ENCODE measurements around the gene FSIP1.

Gene FSIP1

DNA sequence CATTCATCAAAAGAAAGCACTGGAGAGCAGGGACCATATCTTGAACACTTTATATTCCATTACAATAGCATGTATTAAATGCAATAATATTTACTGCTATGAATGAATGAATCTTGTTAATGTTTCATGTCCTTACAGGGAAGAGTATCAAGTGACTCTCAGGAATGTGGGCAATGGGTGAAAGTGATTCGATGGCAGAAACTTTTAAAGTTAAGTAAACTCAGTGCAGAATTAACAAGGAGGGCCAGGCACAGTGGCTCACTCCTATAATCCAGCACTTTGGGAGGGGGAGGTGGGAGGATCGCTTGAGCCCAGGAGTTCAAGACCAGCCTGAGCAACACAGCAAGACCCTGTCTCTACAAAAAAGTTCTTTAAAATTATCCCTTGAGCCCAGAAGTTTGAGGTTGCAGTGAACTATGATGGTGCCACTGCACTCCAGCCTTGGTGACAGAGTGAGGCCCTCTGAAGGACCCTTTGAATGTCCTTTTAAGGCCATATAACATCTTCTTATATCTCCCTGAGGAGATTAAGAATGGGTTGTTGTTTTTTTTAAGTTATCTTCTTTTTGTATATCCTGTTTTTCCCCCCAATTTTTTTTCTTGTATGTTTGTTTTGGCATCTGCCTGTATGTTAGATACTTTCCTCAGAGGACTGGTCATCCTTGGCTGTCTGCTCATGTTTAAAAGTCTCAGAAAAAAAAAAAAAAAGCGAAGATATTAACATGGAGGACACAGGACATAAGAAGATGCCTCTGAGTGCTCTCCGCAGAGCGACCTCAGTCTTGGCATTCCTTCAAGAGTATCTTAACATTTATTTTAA lies 9.6 kb upstream of the FSIP1 start:
- no peak for DNase-seq

DNA sequence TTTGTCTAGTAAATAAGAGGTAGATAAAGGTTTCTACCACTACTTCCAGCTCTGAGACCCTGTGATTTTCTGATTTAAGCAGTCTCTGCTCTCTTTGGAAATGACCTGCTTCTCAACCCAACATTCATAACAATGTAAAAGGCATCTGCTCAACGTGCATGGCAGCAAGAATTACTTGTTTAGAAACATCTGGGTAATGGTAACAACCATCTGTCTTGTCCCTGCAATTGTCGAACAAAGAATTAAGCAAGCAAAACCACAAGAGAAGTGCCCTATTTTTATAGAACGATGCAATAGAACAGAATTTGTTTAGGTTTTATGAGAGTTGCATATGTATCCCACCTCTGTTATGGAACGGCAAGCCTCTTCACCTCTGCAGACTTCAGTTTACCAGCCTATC lies 7.1 kb upstream of the FSIP1 start:
- no peak for DNase-seq

DNA sequence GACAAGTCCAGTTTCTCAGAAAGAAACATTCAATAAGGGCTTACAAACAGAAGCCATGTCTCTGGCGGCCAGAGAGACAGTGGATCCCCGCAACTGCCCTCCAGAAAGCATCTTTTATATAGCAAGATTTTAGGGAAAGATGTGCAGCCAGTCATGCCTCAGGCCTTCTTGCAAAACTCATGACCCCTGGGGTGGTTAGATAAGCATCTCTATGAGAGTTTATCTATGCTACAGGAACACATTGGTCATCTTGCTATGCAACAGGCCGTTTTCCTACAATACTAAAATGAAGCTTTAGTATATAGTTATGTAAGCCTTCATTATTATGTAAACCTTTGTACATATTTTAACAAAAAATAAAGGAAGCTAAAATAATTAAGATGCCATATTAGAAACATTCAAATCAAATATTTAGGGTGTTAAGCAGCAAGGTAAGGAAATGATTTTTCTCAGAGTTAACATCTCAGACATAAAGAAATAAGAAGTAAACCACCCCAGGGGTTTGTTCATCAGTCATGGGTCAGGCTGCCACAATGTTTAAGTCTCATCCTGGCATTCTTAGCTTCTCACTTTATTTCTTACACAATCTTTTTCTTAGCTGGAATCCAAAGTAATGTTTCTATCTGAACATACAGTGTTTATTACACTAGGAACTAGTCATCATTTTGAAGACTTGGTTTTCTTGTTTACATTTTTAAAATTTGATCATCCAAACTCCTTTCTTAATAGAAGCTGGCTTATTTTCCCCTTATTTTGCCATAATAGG lies 6.3 kb upstream of the FSIP1 start:
- DNase-seq, result no peak

DNA sequence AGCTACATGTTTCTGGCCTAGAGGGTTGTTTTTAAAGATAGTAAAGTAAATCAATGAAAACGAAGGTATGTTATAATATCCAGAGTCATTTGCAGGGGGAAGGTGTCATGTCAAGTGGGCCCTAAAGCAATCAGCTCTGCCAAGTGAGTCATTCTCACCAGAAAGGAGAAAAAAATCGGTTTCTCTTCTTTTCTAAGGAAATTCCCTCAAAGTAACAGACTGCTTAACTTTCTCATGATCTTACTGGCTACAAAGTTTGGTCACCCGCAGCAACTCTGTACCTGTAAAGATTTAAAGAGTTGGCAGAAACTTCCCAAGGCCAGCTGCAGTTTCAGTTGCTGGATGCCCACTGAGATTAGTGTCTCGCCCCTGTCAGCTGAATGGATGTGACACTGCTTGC lies 5.5 kb upstream of the FSIP1 start:
- no peak for DNase-seq

DNA sequence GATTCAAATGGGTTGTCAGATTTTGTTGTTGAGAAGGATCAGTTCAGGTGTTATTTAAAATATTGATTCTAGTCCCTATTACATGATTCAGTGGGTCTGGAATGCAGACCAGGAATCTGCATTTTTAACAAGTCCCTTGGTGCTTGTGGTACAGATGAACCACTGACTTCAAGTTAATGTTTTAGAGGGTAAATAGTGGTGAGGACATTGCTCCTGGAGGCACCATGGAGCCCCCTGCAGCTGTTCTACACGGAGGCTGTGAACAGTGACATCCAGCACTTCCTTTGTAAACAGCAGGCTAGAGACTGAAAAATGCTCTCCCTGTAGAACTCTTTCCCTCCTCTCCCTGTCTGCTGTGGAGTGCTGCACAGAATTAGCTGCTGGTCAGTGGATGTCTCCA lies 4.8 kb upstream of the FSIP1 start:
- DNase-seq, result no peak

DNA sequence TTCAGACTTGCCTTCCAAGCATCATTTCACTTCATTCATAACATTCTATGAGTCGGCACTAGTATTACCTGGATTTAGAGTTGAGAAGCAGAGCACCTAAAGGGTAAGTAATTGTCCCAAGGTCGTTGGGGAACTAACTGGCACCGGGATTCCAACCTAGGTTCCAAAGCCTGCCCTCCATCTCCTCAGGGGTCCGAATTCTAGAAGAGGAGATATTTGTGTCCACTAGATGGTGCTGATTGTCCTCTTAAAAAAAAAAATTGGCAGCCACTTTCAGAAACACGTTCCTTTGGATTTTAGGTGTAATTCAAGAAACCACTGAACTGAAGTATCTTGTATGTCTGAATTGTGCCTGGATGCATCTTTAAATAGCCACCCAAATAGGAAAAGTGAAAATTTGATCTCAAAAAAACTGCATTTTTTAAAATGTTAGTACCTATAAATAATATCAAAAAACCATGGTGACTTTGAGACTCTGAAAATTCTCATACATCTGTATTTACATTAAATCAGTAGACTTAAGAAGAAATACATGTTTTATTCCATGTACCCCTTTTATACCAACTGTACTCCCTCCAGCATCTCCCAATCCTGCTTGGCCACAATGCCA lies 3.9 kb upstream of the FSIP1 start:
- peak; percentile 15 for DNase-seq

DNA sequence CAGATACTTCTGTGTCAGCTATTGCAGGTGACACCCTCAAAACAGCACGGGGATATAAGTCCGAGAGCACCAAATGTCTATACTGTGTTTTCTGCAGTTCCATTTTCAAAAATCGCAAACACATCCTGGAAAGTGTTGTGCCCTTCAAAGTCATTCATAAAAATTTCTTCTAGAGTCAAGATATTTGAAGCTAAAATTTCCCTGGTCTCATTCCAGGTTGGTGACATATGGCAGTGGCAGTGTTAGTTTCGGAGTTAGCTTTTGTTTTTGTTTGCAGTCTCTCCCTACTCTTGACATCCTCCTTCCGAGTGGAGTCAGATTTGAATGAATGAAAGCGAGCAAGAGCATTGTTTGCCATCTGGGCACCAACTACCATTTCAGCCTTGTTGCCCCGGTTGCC lies 3.2 kb upstream of the FSIP1 start:
- no peak for DNase-seq

DNA sequence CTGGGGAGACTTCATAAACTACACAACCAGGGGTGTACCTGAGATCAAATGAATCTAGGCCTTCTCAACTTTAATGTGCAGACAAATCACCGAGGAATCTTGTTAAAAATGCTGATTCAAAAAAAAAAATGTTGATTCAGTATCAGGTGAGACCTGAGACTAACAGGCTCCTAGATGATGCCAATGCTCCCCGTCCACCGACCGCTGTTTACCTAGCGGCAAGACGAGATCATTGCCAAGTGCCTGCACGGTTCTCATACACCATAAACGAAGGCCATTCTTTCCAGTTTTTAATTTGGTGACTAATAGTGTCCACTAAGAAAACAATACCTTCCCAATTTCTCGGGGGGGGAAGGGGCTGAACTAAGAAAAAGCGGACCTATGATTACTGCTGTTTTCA lies 2.5 kb upstream of the FSIP1 start:
- DNase-seq, result no peak

DNA sequence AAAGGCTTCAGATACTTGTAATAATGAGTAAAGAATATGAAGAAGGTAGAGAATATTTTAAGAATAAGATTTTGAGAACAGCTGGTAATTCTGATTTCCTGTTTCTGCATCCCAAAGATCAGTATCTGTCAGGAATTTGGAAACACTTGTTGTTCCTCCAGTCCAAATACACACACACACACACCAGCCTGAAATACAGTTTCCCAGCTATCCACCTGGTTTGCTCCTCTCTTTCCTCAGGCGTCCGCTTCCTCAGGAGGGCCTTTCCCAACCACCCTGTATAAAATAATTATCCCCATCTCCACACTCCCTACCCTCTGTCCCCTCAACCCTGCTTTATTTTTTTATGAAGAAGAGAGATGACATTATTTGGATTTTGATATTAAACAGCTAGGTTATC lies 2.0 kb upstream of the FSIP1 start:
- no peak for DNase-seq

DNA sequence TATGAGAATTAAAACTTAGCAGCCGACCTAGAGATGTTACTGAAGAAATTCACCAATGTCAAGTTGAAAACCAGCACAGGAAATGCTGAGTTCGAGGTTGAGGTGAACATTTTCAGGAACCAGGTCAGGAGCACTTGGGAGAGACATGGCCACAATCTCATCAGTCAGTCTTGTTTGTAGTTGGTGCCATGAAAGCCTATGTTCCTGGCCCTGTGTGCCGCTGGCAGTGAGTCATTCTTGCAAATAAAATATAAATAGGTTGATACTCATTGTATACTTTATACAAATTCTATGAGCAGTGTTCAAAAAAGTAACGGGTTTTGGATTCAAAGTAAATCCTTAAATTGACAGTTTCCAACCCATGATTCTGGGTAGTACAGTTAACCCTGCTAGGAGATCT lies 1.5 kb upstream of the FSIP1 start:
- DNase-seq, result no peak

DNA sequence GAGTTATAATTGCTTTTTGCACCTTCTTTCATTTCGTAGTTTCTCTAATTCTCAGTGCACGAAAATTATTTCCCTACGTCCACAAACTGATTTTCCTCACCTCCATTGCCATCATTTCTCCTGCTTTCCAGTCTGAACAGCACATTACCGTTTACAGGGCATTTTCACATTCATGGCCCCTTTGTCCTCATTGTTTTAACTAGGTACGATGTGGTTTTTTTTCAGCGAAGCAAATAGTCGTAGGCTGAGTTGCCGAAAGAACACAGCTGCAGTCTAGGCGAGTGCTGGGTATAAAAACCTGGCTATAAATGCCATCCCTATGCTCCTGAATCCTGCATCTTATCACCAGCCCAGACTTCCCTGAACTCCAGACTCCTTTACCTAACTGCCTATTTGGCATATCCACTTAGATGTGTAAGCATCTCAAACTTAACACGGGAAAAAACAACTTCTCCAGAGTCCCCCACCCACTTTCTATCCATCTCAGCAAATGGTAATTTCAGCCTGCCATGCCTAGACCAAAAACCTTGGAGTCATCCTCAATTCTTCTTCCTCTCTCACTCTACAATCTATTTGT lies 691 bp upstream of the FSIP1 start:
- DNase-seq, result no peak

DNA sequence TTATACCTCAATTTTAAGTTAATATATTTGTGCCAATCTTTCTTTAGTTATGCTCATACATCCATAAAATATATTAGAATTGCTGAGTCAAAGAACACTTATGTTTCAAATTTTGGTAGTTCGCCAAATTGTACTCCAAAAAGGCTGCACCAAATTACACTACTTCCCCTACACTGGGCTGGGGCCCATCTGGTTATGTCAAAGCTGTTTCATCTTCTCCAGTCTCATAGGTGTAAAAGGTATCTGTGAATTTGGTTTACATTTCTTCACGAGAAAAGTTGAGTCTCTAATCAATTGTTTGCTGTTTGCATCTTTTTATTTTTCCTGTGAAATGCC lies 706 bp downstream of the FSIP1 start:
- no peak for DNase-seq

DNA sequence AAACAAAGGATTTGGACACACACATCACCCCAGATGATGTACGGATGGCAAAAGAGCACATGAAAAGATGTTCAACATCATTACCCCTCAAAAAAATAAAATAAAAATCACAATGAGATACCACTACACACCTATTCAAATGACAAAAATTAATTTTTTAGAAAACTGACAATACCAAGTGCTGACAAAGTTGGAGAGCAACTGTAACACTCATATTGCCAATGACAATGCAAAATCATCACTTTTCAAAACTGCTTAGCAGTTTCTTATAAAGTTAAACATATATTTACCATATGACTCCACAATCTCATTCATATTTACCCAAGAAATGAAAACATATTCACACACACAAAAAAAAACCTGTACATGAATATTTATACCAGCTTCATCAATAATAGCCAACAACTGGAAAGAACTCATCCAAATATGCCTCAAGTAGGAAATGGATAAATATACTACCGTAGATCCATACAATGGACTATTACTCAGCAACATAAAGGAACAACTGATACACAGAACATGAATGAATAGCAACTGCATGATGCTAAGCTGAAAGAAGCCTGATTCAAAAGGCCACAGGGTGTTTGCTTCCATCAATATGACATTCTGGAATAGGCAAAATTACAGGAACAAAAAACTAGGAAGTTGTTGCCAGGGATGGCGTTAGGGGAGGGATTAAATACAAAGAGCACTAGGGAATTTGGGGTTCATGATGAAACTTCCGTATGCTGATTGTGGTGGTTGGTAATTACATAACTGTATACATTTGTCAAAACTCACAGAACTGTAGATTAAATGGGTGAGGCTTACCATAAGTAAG lies 1.3 kb downstream of the FSIP1 start:
- no peak for DNase-seq

DNA sequence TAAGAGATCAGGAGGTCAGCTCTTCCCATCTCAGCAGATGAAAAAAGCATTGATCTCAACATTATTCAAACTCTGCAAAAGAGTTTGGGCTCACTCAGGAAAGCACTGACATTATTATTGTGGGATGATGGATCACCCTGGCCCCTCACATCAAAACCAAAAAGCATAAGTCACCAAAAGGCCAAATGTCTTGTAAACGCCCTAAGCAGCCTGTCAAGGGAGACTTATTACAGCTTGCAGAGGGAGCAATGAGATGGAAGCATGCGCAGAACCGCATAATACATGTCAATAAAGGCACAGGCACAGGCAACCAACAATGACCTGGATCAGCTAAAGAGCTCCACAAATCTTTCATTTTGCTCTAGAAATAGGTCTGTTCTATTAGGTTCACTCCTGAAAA lies 4.6 kb downstream of the FSIP1 start:
- DNase-seq, result no peak

DNA sequence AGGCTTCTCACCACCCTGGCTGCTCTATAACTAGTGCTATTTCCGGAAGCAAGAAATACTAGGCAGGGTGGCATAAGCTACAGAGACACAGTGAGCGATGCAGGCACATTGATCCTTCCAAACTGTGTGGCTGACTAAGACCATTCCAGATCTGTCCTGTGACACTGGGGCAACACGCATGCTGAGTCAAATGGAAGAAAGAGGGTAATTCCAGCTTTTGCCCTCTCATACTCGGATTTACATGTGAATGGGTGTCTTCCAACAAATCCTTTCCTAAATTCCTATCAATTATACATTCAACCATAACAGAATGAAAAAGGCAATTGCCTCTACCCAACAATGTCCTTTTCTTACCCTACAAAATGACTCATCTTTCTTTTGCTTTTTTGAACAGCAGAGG lies 5.1 kb downstream of the FSIP1 start:
- no peak for DNase-seq

DNA sequence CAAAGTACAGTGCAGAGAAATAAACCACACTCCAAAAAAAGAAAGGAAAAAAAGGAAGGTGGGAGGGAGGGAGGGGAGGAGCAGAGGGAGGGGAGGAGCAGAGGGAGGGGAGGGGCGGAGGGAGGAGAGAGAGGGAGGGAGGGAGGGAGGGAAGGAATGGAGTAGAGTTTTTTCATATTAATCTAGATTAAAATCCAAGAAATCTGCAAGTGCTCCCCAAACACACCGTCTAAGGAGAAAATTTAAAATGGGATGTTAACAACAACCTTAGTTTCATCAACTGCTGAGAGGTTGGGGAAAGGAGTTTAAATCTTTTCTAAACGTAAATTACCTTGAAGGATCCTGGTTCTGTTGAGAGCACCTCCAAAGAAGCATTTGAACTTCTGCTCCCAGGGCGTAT lies 6.6 kb downstream of the FSIP1 start:
- DNase-seq, result no peak

DNA sequence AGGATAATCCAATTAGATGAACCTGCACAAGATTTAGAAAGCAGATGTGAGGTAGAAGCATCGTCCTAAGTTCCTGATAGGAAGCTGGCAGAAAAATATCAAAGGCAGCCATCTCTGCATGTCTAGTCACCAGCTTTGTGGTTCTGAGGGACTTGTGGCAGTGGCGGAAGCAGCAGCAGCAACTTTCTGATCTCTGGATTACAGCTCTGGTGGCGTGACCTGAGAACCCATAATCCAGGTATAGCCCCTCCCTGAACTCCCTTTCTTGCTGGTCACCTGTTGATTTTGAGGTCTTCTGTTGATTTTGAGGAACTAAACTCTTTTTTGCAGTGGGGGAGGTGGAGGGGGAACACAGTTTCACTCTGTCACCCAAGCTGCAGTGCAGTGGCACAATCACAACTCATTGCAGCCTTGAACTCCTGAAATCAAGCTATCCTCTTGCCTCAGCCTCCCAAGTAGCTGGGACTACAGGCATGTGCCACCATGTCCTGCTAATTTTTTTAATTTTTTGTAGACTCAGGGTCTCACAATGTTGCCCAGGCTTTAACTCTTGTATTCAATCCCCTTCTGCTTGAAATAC lies 7.9 kb downstream of the FSIP1 start:
- no peak for DNase-seq

DNA sequence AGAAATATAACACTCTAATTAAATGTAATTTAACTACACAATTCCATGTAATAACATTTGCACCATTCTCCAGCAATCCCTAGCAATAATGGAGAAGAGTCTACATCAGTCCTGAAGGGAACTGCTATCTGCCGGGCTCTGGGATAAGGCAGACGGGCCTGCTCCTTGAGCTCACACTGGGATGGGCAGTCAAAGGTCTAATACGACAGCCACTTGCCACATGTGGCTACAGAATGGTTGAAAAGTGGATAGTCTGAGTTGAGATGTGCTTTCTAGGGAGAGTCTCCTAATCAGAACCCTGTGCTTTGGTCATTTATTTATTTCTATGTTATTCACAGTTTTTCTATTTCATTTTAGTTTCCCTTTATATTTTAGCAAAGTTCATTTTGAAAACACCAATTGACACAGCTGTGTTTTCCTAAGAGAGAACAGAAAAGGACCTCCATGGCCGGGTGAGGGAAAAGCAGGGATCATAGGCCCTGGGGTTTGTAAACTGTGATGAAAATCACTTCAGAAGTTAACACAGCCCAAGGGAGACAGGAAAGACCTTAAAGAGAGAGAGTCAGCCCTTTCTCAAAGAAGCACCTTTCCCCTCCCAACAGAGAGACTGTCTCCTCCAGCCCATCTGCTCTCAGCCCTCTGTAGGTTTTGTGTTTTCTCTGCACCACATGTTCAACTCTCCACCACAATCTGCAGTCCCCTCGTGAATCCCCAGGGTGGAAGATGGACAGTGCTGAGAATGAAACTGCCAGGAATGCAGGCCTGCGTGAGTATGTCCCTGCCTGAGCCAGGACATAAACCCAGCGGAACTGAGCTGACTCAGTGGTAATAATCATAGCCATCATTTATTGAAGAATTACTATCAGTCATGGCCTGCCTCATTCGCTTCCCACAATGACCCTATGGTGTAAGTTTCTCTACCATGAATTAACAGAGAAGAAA lies 11.6 kb downstream of the FSIP1 start:
- no peak for DNase-seq

DNA sequence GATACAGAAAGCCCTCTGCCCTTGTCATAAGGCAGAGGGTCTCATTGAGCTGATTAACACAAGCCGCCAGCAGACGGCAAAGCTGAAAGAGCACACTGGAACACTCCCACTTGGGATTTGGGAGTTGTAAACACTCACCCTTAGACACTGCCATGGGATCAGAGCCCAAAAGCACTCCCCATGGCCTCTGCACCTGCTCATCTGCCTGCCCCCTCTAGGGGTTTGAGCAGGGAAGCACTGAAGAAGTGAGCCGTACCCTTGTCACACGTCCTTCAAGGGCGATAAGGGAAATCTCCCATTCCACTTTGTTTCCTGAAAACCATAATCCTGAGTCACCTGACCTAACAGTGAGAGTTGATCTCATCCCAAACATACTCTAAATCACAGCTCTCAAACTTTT lies 14.7 kb downstream of the FSIP1 start:
- DNase-seq, result no peak

DNA sequence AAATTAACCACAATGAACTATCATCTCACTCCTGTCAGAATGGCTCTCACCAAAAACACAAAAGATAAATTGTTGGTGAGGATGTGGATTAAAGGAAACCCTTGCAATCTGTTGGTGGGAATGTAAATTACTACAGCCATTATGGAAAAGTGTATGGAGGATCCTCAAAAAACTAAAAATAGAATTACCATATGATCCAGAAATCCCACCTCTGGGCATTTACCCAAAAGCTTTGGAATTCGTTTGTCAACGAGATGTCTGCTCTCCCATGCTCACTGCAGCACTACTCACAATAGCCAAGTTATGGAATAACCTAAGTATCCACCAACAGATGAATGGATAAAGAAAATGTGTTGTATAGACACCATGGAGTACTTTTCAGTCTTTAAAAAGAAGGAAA lies 21.6 kb downstream of the FSIP1 start:
- no peak for DNase-seq

DNA sequence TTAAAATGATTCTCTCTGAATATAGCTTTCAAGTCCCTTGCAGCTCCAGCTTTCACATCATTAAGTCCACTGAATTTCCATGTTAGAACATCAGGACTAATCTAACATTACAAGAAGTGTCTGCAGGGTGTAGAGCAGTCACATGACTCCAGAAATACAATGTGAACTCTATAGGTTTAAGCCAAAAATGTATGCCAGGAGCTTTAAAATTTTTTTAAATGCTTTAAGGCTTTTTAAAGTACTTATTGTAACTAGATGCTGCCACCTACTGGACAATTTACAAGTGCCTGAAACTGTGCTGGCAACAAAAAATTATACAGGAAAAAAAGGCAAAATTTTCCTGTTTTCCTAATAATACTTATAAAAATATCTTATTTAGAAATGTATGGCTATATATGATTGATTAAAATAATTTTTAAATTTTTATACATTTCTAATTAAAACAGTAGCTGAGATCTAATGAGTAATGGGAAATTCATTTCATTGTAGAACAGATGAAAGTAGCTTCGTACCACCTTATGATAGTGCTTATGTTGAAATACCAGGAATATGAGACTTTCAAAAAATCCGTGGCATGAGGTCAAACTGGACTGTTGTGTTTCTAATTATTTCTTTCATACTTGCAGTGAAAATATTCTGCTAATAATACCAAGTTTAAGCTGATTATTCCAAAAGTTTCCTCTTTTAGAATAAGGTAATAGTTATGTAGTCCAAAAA lies 25.7 kb downstream of the FSIP1 start:
- peak; percentile 65 for DNase-seq
